Right lobe of liver (tissue), 4 donors: ENCODE data around the gene ASCC3.

ENCODE experiments used
- CTCF ChIP-seq, 4 donors: fragments of 200-600 bp in 3 of 4; fragments of 450-650 bp in 1 of 4; IDR thresholded peaks; one replicate each; pipeline versions ENCODE4 v1.5.1 to v1.8.0; 2016 to 2022; ENCODE audit warnings: antibody characterized with exemption in 4 of 4, mild to moderate bottlenecking in 2 of 4
- POLR2A ChIP-seq: fragments of 450-650 bp; IDR thresholded peaks from one replicate; pipeline ENCODE4 v1.6.1; 2017; ENCODE audit warnings: antibody characterized with exemption, mild to moderate bottlenecking
- donor health status: DM: no; HTN: no; CAD: no.
- donor health status: DM: no; HTN: no; CAD: no.
- donor health status: DM: no; HTN: yes; CAD: no.

- TF ChIP-seq POLR2A (no peak), CTCF (IDR thresholded peaks at IDR 0.05) (no peak)
These were observed 217.8 kb downstream of the ASCC3 start for GRCh38 chr6:100663219-100663863.
